HL-60 (cell line): Measurements from ENCODE around the gene ACAT1.

Experiments
- POLR2AphosphoS5 ChIP-seq: IDR thresholded peaks from 2 replicates; pipeline ENCODE4 v1.6.1; 2012; ENCODE audit warnings: low read depth
- SPI1 ChIP-seq: IDR thresholded peaks from 2 replicates; pipeline ENCODE4 v1.6.1; 2012; ENCODE audit warnings: low read depth, mild to moderate bottlenecking, borderline replicate concordance
- TF ChIP-seq, protein P1 (sequence below): IDR thresholded peaks from one replicate; pipeline ENCODE4 v1.5.1; 2011; ENCODE audit warnings: low read length, control low read depth, inconsistent platforms; ENCODE audit not compliant: insufficient read depth
- TF ChIP-seq, protein P2 (sequence below): IDR thresholded peaks from 2 replicates; pipeline ENCODE4 v1.6.1; 2012; ENCODE audit warnings: low read depth; ENCODE audit not compliant: insufficient replicate concordance

DNA sequence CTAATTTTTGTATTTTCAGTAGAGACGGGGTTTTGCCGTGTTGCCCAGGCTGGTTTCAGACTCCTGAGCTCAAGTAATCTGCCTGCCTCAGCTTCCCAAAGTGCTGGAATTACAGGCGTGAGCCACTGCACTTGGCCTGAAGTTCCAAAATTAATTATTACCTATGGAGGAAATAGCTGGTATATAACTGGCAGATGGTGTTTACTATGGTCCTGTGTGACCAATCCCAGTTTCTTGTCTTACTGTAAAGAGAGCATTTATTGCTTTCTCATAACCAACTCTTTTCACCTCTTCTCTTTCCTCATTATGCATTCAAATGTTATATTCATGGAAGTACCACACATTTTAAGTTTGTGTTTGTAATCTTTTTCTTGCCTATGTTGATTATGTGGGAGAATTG lies 24.2 kb upstream of the ACAT1 start:
- TF ChIP-seq, protein P1, sequence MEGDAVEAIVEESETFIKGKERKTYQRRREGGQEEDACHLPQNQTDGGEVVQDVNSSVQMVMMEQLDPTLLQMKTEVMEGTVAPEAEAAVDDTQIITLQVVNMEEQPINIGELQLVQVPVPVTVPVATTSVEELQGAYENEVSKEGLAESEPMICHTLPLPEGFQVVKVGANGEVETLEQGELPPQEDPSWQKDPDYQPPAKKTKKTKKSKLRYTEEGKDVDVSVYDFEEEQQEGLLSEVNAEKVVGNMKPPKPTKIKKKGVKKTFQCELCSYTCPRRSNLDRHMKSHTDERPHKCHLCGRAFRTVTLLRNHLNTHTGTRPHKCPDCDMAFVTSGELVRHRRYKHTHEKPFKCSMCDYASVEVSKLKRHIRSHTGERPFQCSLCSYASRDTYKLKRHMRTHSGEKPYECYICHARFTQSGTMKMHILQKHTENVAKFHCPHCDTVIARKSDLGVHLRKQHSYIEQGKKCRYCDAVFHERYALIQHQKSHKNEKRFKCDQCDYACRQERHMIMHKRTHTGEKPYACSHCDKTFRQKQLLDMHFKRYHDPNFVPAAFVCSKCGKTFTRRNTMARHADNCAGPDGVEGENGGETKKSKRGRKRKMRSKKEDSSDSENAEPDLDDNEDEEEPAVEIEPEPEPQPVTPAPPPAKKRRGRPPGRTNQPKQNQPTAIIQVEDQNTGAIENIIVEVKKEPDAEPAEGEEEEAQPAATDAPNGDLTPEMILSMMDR, result no peak
- TF ChIP-seq POLR2AphosphoS5 (no peak), SPI1 (no peak)
- TF ChIP-seq, protein P2, sequence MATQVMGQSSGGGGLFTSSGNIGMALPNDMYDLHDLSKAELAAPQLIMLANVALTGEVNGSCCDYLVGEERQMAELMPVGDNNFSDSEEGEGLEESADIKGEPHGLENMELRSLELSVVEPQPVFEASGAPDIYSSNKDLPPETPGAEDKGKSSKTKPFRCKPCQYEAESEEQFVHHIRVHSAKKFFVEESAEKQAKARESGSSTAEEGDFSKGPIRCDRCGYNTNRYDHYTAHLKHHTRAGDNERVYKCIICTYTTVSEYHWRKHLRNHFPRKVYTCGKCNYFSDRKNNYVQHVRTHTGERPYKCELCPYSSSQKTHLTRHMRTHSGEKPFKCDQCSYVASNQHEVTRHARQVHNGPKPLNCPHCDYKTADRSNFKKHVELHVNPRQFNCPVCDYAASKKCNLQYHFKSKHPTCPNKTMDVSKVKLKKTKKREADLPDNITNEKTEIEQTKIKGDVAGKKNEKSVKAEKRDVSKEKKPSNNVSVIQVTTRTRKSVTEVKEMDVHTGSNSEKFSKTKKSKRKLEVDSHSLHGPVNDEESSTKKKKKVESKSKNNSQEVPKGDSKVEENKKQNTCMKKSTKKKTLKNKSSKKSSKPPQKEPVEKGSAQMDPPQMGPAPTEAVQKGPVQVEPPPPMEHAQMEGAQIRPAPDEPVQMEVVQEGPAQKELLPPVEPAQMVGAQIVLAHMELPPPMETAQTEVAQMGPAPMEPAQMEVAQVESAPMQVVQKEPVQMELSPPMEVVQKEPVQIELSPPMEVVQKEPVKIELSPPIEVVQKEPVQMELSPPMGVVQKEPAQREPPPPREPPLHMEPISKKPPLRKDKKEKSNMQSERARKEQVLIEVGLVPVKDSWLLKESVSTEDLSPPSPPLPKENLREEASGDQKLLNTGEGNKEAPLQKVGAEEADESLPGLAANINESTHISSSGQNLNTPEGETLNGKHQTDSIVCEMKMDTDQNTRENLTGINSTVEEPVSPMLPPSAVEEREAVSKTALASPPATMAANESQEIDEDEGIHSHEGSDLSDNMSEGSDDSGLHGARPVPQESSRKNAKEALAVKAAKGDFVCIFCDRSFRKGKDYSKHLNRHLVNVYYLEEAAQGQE, result no peak
